HCT116 (cell line): ENCODE results near the gene ZNF74.

Experiments
- CEBPB ChIP-seq: IDR thresholded peaks from 2 replicates; pipeline ENCODE4 v1.6.1; 2012; ENCODE audit warnings: low read depth
- CTCF ChIP-seq, 3 experiments: fragments of 200-600 bp in 1 of 3; sonication (generic) in 1 of 3; IDR thresholded peaks in 2 of 3; conservative IDR thresholded peaks in 1 of 3; 2 replicates each; pipeline ENCODE4 v1.5.1; 2012 to 2017; ENCODE audit warnings: low read depth in 2 of 3, low read length in 2 of 3, antibody characterized with exemption in 1 of 3, borderline replicate concordance in 1 of 3, control low read depth in 1 of 3, mild to moderate bottlenecking in 1 of 3, mixed read lengths in 1 of 3, mixed run types in 1 of 3, moderate library complexity in 1 of 3; ENCODE audit not compliant: insufficient read depth in 1 of 3
- EZH2 ChIP-seq: fragments of 200-600 bp; sonication (generic); IDR thresholded peaks from 2 replicates; pipeline ENCODE4 v1.6.1; 2017; ENCODE audit warnings: antibody characterized with exemption, mixed run types
- POLR2A ChIP-seq: IDR thresholded peaks from 2 replicates; pipeline ENCODE4 v1.7.0; 2011; ENCODE audit warnings: borderline replicate concordance; ENCODE audit not compliant: insufficient read depth, insufficient read length; ENCODE audit errors: extremely low read depth
- POLR2AphosphoS5 ChIP-seq: IDR thresholded peaks from 2 replicates; pipeline ENCODE4 v1.6.1; 2011; ENCODE audit warnings: mild to moderate bottlenecking, low read depth, low read length, moderate library complexity
- SIN3A ChIP-seq: IDR thresholded peaks from 2 replicates; pipeline ENCODE4 v1.6.1; 2012; ENCODE audit warnings: low read depth
- YY1 ChIP-seq: IDR thresholded peaks from 2 replicates; pipeline ENCODE4 v1.6.1; 2011; ENCODE audit warnings: low read length, low read depth, moderate library complexity, mild to moderate bottlenecking; ENCODE audit not compliant: insufficient replicate concordance; ENCODE audit errors: extremely low read depth
- ZBTB33 ChIP-seq: IDR thresholded peaks from 2 replicates; pipeline ENCODE4 v1.6.1; 2011; ENCODE audit warnings: mild to moderate bottlenecking, low read length, moderate library complexity; ENCODE audit not compliant: insufficient replicate concordance; ENCODE audit errors: extremely low read depth
- ZNF274 ChIP-seq: fragments of 200-500 bp; sonication (Bioruptor generic); IDR thresholded peaks from 2 replicates; pipeline ENCODE4 v1.6.1; 2014; ENCODE audit warnings: mild to moderate bottlenecking, low read depth, low read length, inconsistent platforms

- TF ChIP-seq POLR2A = no peak
- TF ChIP-seq SIN3A = no peak
- TF ChIP-seq ZNF274 = no peak
- TF ChIP-seq CTCF (IDR thresholded peaks at IDR 0.05 in 2 of 3, conservative IDR thresholded peaks at IDR 0.05 in 1 of 3; ENCODE audit: borderline replicate concordance in 1 of 3, insufficient read depth in 1 of 3, low read depth in 2 of 3, low read length in 2 of 3) = no peak
- no peak for TF ChIP-seq POLR2AphosphoS5
- no peak for TF ChIP-seq EZH2
- no peak for TF ChIP-seq CEBPB
- no peak for TF ChIP-seq YY1
- no peak for TF ChIP-seq ZBTB33
Measured at GRCh38 chr22:20456722-20457076, 62.7 kb downstream of the ZNF74 start.
